DMS53 treated with DMSO at 0.1 percent for 48 hours (cell line): Measurements from ENCODE around the gene THSD4.

Experiments used
- DNase-seq: peaks from one replicate; lab custom pipeline; 2025; ENCODE audit not compliant: unreplicated experiment; lab: John Stamatoyannopoulos, UW

Gene THSD4

DNA sequence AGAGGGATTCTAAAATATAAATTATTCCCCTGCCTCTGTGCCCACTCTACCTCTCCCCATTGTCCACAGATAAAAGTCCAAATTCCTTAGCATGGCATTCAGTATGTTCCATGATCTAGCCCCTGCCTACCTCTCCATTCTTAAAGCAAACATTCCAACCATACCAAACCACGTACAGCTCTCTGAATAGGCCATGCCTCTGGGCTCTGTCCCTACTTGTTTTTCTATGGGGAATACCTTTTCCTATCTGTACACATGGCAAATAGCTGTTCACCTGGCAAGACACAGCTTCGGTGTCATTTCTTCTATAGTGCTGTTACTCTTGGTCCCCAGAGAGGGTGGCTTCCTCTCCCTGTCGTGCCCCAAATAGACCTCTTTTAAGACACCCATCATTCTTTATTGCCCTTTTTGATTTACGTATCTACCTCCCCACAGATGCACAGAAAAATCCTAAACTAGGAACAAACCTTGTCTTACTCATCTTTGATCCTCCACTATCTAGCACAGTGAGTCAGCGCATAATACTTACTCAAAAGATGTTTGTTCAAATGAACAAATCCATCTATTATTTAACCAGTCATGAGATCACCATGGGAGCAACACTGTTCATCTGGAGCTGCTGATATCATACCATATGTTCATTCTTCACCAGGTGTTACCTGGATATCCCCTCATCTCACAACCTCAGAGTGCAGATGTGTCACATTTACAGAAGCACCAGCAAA lies 329.8 kb downstream of the THSD4 start:
- DNase-seq: peak; percentile 68

DNA sequence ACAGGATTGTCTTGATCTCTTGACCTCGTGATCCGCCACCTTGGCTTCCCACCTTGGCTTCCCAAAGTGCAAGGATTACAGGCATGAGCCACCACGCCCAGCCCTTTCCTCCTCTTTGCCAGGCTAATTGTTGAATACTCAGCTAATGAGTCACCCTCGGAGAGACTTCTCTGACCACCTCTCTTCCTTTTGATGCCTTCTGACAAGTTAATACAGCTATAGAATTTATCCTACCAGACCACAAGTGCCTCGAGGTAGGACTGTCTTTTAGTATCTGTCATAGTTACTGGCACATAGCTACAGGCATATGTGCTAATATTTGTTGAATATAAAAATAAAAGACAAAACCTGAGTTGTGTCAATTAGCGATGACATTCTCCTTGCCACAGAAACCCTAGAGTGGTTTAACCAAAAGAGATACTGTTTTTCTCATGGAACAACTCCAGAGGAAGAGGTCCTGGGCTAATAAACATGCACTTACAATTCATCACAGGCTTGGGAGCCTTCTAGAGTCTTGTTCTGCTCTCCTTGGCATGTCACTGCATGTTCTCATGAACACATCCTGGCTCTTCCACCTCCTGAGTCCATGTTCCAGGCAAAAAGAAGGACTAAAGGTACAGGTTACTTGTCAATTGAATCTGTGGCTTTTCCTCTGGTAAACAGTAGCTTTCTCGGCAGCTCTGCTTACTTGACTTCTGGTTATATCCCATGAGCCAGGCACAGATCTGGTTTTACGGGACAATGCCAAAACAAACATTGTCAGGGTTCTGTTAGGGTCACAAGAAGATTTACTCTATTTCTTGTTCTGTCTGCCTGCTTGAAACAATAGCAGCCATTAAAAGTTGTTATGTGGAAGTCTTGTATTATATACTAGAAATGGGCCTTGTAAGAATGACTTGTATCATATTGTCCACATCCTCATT lies 332.3 kb downstream of the THSD4 start:
- no peak for DNase-seq

DNA sequence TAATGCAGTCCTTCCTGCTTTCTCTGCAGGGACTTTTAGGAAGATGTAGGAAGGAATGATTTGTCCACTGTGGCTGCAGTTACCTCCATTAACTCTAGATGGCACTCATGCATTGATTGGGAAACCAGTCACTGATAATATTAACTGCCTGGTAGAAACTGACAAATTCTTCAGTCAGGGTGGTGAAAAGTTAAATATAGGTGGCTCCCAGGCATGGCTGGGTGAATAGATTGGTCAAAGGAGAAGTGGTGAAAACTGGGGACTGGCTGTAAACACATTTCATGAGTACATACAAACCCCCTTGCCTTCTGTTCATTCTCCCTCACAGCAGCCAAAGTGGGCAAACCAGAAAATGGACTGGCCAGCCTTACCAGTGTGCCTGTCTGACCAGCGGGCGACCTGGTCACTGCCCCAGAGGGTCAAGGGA lies 333.4 kb downstream of the THSD4 start:
- peak; percentile 60 for DNase-seq

DNA sequence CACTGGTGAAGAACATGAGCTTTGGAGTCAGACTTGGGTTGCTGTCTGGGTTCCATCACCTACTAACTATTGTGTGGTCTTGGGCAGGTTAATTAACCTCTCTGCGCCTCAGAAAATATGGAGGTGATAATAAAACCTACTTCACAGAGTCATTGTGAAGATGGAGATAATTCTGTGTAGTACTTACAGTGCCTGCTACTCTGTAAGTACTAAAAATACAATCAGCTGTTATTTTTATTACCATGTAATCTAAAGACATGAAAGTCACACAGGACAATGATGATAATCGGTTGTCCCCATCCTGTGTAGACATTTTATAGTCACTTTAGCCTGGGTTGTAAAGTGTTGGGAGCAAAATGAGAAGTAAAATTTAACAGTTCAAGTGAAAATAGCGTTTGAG lies 334.1 kb downstream of the THSD4 start:
- DNase-seq: no peak

DNA sequence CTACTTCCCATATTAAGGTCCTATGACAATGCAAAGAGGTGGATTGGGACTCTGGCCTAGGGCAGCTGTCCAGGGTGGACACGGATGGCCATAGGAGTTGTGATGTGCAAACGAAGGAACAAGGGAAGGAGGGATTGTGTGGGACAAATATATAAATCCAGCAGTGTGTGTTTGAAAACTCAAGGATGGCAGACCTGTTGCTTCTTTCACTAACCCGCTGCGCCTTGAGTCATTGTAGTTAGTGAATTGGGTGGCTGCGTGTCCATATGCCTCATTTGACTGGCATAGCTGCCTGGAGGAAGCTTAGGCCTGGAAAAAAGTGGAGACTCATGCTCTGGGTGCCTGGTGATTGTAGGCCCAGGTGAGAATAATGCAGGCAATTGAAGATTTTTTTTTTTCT lies 334.7 kb downstream of the THSD4 start:
- DNase-seq: no peak

DNA sequence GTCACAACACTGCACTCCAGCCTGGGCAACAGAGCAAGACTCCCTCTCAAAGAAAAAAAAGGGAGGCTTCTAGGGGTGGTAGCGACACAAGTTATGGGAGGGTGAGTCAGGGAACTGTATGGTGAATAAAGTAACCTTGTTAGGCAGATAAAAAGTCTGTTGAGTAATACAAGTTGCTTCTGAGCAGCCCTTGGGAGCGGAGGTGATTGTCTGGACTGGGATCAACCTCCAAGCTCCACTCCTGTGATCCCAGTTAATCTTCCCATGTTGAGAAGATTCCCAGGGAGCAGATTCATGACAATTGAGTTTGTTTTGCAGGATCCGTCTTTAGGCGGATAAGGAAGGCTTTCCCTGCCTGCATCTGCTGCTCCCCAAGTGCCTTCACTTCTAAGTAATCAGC lies 335.9 kb downstream of the THSD4 start:
- DNase-seq: no peak

DNA sequence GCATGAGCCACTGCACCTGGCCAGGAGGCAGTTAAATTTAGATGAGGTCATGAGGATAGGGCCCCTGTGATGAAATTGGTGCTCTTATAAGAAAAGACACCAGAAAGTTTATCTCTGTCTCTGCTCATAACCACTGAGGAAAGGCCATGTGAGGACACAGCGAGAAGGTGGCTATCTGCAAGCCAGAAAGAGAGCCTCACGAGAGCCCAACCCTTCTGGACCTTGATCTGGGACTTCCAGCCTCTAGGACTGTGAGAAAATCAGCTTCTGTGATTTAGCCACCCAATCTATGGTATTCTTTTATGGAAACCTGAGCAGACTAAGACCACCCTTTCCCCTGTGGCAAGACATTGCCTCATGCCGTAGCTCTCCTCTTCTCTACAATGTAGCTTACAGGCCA lies 337.6 kb downstream of the THSD4 start:
- DNase-seq: no peak

DNA sequence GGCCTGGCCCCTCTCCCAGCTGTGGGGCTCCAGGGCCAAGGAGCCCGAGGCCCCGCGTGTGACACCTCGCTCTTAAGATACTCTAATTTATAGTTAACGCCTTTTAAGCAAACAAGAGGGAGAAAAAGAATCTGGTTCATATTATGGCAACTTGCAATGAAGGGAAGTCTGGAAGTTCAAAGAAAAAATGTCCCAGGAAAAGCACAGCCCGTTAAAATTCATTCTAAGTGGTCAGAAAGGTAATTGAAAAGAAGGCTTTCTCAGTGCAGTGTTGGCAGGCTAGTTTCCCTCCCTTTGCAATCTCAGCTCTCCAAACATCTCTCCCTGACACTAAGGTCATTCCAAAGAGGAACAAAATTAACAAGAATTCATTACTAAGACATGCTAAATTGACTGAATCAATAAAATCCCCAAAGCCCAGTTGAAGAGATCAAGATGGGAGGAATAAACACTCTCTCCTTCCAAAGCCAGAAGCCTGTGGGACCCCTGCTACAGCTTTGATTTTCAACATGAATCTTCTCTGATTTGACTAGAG lies 339.3 kb downstream of the THSD4 start:
- DNase-seq: no peak

DNA sequence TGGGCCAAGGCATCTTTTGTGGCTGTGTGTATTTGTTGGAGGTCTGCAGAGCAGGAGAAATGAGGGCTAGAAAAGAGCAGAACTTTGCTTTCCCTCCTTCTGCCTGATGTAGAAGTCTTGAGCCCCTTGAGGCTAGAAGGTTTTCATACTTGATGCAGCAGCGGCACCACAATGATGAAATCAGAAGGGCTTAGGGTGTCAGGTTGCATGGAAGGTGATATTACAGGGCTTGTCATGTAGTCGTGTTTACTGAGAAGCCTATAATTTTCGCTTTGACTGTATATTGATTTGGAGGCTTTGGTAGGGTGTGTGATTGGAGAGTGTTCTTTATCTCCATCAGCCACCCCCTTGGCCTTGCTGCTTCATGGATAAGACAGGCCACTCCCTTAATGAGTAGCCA lies 339.8 kb downstream of the THSD4 start:
- no peak for DNase-seq

DNA sequence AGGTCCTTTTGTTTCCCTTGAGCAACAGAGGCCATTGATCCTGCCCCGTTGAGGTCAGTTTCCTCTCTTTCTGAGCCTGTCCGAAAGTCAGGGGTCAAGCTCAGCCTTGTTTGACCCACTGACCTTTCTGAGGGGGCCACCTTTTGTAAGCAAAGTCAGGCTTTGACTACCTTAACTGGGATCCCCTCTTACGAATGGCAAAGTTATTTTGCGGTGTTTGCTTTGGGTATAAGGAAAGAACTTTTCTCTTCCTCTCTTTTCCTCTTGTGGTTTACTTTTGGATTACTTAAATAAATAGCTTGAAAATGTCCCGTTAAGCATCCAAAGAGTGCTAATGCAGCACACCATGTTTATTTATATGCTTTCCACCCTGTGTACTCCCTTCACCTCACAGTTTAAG lies 340.6 kb downstream of the THSD4 start:
- DNase-seq: no peak

DNA sequence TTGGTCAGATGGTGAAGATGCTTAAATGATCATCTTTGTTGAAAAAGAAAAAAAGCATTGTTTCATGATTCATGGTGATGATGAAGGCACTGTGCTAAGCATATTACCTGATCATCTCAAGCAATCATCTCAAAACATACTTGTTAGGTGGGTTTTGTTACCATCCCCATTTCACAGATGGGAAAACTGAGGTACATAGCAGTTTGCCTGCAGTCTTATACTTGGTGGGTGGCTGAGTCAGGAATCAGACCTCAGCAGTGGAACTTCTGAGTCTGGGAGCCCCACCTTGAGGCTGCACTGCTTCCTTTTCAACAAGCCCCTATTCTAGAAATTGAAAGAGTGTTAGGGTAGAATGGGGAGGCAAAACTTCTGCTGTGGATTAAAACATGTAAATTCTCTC lies 341.1 kb downstream of the THSD4 start:
- DNase-seq: no peak

DNA sequence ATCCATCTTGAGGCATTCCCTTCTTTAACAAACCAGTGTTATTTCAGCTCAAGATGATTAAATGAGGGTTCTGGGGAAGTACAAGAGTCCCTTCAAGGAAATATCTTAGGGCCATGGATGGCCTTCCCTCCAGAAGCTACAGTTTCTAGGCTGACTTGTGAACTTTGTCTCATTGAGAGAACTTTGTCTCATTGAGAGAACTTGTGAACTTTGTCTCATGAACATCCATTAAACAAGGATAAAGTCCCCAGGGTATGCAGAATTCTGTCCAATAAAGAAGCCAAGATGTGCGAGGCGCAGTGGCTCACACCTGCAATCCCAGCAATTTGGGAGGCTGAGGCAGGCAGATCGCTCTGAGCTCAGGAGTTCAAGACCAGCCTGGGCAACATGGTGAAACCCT lies 341.5 kb downstream of the THSD4 start:
- no peak for DNase-seq

DNA sequence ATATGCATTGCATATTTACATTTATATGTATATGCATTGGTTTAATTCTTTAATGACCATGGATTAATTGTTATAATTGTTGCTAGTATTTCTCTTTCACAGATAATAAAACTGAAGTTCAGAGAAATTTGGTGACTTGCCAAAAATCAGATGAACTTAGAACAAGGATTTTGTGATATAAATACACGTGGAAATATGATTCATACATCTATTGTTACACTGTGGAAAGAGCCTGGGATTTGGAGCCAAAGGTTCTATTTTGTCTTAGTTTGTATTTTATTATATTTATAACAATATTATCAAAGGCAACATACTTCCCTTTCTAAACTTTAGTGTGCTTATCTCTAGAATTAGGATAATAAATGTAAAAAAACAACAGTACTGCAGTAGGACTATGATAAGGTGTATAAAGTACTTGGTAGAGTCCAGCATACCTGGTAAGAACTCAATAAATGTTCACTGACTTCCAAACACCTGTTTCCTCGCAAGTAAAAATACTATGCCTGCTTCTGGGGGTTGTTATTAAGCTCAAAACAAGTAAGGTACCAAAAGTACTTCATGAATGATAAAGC lies 342.9 kb downstream of the THSD4 start:
- DNase-seq: no peak

DNA sequence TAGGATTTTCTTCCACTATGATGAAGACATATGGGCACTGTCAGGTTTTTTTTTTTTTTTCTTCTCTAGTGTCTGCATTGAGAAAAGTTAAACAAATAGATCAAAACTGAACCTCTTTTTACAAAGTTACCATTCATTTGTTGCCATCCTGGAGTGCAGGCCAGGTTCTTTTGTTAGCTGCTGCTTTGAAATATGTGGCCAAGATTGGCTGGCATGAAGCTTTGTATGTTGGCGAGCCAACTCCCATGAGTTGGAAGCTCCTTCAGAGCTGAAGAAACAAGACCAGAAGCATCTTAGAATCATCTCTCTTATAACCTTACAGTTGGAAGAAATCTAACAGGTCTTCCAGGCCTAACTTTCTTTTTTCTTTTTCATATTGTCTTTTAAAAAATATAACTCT lies 346.5 kb downstream of the THSD4 start:
- no peak for DNase-seq

DNA sequence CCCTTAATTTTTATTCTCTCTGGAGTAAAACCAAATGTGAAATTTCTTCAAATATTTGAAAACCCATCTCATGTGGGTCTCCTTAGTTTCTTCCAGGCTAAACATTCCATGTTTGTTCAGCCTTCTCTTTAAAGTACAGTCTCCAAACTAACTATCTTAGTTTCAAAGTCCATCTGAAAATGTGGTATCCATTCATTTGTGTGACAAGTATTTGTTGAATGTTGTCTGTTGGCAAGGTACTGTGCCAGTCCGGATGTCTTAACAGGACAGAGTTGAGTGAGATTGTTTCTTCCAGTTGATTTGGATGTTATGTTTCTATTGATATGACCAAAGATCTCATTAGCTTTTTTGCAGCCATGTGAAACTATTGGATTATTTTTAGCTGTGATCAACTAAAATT lies 347.4 kb downstream of the THSD4 start:
- DNase-seq: no peak

DNA sequence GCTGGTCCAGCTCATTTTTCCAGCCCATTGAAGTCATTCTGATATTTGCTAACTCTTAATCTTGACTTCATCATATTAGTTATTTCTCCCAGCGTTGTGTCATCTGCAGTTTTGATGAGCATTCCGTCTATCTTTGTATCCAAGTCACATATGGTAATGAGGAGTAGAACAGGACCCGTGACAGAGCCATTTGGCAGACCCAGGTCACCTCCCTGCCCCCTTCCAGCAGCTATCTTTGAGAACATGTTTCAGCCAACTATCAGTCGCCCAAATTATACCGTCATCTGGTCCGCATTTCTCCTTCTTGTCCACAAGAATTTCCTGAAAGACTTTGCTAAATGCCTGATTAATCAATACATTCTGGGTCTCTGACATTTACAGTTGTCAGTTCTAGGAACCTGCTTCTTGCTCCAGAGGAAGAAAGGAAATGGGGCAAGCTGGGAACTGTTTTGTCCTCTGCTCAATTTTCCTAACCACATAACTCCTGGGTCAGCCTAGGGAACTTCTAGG lies 347.9 kb downstream of the THSD4 start:
- no peak for DNase-seq

DNA sequence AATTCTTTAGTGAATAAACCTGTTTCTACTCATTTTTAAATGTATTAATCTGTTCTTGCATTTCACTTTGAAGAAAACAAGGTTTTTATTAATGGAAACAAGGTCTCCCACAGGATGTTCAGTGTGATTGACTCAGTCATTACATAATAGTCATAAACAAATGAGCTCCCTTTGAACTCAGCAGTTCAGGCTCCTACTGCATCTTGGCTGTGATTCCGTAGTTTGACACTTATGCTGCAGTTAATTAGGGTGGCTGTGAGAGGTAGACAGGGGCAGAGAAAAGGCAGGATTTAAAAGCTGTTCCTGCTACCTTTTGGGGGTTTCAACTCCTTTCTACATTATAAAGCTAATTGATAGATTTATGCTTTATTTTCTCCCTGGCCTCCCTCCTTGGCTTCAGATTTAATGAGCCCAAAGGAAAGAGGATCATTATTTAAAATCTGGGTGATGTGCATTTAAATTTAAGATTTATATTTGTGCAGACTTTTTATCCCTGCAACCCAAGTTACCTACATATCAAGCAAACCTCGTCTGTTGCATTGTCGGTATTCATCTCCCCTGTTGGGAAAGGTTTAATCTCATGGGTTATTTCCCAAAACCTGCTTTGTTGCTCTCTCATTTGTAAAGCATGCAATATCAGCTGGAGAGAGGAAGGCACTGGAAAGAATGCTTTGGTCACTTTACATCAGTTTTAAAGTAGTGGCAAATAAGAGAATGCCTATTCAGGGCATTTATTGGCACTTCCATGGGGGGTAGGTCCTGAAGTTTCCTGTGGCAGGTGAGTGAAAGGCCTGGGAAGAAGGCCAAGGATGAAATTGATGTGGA lies 350.1 kb downstream of the THSD4 start:
- no peak for DNase-seq

DNA sequence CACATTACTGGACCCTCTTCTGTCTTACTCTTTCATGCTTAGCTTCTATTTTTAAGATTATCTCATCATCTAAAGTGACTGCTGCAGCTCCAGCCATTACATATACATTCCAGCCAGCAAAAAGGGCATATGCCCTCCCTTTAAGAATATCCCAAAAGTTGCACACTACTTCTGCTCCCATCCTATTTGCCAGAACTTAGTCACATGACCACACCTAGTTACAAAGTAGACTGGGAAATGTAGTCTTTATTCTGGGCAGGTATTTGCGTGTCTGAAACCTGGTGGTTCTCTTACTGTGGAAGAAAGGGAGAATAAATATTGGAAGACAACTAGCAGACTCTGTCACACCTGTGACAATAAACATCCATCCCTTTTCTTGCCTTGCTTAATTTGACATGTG lies 353.4 kb downstream of the THSD4 start:
- no peak for DNase-seq

DNA sequence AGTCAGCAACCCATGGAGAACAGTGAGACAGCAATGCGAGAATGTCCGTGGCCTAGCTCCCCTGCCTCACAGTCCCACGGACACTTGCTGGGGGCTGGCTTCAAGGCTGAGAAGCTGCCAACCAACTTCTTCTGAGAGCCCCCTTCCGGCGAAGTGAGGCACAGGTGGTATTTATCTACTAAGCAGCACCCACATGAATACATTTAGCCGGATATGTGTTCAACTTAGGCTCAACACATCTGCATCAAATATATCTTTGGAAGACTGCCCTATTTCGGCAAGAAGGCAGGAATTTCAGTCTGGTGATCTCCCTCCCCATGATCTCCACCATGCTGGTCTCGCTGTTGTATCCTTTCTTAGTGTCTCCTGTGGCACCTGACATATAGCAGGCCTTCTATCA lies 354.1 kb downstream of the THSD4 start:
- no peak for DNase-seq

DNA sequence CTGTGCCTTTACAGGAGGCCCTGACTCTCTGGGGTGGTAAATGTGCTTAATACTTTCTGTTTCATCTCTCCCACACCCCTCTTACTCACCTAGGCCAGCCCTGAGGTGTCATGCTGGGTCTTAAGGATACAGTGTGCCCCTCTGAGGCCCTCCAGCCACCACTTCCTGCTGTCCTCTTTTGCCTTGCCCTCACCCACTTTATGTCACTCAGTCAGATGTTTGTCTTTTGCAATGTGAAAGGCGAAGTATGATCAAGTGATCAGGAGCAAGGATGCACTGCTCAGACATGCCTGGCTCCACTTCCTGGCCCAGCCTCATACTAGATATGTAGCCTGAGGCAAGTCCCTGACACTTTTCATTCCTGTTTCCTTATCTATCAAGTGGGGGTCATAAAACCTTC lies 356.1 kb downstream of the THSD4 start:
- no peak for DNase-seq

DNA sequence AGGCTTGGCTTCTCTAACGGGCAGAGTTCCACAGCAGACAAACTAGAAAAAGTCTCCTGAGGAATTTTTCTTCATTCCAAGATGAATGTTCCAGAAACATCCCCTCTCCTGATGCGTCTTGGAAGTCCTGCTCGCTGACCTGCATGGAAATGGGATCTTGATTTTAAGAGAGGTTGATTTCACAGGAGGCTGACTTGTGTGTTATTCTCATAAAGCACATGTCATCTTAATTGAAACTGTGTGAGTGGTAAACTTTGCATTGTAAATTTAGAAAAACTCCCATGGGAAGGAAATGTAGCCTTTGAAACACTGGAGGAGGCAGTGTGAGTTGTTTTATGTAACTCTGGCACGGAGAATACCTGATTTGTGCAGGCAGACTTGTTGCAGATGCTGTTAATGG lies 357.3 kb downstream of the THSD4 start:
- no peak for DNase-seq
